H9 (cell line): ENCODE measurements around the gene FAM13A. TPM values are rescaled to one million over a fixed set of nuclear protein-coding genes. Genes with fewer than 3 reads are reported as not detected.

Experiments used
- DNase-seq: peaks from one replicate; pipeline ENCODE4 v3.0.0-alpha.2; 2017
- H2AFZ ChIP-seq: one replicate; pipeline ENCODE4 v1.6.1; 2013; ENCODE audit warnings: mild to moderate bottlenecking, low read length, control low read depth, moderate library complexity
- H2AK5ac ChIP-seq: 2 replicates; pipeline ENCODE4 v1.6.1; 2013; ENCODE audit warnings: low read length, control low read depth, mixed read lengths; ENCODE audit not compliant: insufficient read length
- H2BK120ac ChIP-seq: one replicate; pipeline ENCODE4 v1.6.1; 2013; ENCODE audit warnings: low read depth, mild to moderate bottlenecking, low read length, control low read depth, inconsistent platforms; ENCODE audit not compliant: poor library complexity, severe bottlenecking
- H2BK12ac ChIP-seq: 2 replicates; pipeline ENCODE4 v1.6.1; 2013; ENCODE audit warnings: low read length, control low read depth, mixed read lengths, low read depth; ENCODE audit not compliant: insufficient read length
- H2BK15ac ChIP-seq: 2 replicates; pipeline ENCODE4 v1.6.1; 2013; ENCODE audit warnings: low read depth, low read length, control low read depth
- H2BK20ac ChIP-seq: one replicate; pipeline ENCODE4 v1.6.1; 2013; ENCODE audit warnings: low read depth, mild to moderate bottlenecking, low read length, control low read depth, inconsistent platforms; ENCODE audit not compliant: poor library complexity, severe bottlenecking
- H2BK5ac ChIP-seq: 2 replicates; pipeline ENCODE4 v1.6.1; 2013; ENCODE audit warnings: low read length, control low read depth, mixed read lengths; ENCODE audit not compliant: insufficient read length
- H3K14ac ChIP-seq: 2 replicates; pipeline ENCODE4 v1.6.1; 2013; ENCODE audit warnings: low read length, control low read depth; ENCODE audit not compliant: insufficient read depth
- H3K18ac ChIP-seq: 2 replicates; pipeline ENCODE4 v1.6.1; 2013; ENCODE audit warnings: low read depth, mild to moderate bottlenecking, mixed read lengths, low read length, control low read depth; ENCODE audit not compliant: insufficient read length
- H3K23ac ChIP-seq: 2 replicates; pipeline ENCODE4 v1.6.1; 2013; ENCODE audit warnings: low read length, control low read depth, mixed read lengths, low read depth; ENCODE audit not compliant: insufficient read length
- H3K23me2 ChIP-seq: 2 replicates; pipeline ENCODE4 v1.6.1; 2013; ENCODE audit warnings: low read depth, mild to moderate bottlenecking, mixed read lengths, low read length, control low read depth; ENCODE audit not compliant: insufficient read length, poor library complexity, severe bottlenecking
- H3K27ac ChIP-seq: 2 replicates; pipeline ENCODE4 v1.5.1; 2013; ENCODE audit warnings: low read length, control low read depth, mixed read lengths, low read depth; ENCODE audit not compliant: insufficient read length
- H3K27me3 ChIP-seq: 2 replicates; pipeline ENCODE4 v1.6.1; 2013; ENCODE audit warnings: low read length, control low read depth, inconsistent platforms; ENCODE audit not compliant: insufficient read depth
- H3K4ac ChIP-seq: 2 replicates; pipeline ENCODE4 v1.6.1; 2013; ENCODE audit warnings: low read depth, mild to moderate bottlenecking, control low read depth, inconsistent platforms, low read length, moderate library complexity
- H3K4me1 ChIP-seq: 2 replicates; pipeline ENCODE4 v1.6.1; 2013; ENCODE audit warnings: low read length, control low read depth, inconsistent platforms; ENCODE audit not compliant: insufficient read depth
- H3K4me2 ChIP-seq: 2 replicates; pipeline ENCODE4 v1.6.1; 2013; ENCODE audit warnings: low read length, control low read depth, mixed read lengths; ENCODE audit not compliant: insufficient read length, insufficient read depth
- H3K56ac ChIP-seq: 2 replicates; pipeline ENCODE4 v1.6.1; 2013; ENCODE audit warnings: low read depth, mild to moderate bottlenecking, mixed read lengths, low read length, control low read depth; ENCODE audit not compliant: insufficient read length
- H3K79me1 ChIP-seq: 2 replicates; pipeline ENCODE4 v1.6.1; 2013; ENCODE audit warnings: low read depth, mild to moderate bottlenecking, moderate library complexity, low read length, control low read depth, inconsistent platforms; ENCODE audit not compliant: insufficient read depth, poor library complexity, severe bottlenecking
- H3K79me2 ChIP-seq: 2 replicates; pipeline ENCODE4 v1.6.1; 2013; ENCODE audit warnings: low read length, control low read depth, inconsistent platforms; ENCODE audit not compliant: insufficient read depth
- H3K9ac ChIP-seq: 2 replicates; pipeline ENCODE4 v1.6.1; 2013; ENCODE audit warnings: low read length, control low read depth, mixed read lengths; ENCODE audit not compliant: insufficient read length; ENCODE audit errors: extremely low read depth
- H3K9me3 ChIP-seq: one replicate; pipeline ENCODE4 v1.6.1; 2013; ENCODE audit warnings: low read depth, low read length, inconsistent platforms; ENCODE audit not compliant: control insufficient read depth
- H3T11ph ChIP-seq: one replicate; pipeline ENCODE4 v1.6.1; 2013; ENCODE audit warnings: mild to moderate bottlenecking, low read length, control low read depth, inconsistent platforms
- H4K20me1 ChIP-seq: one replicate; pipeline ENCODE4 v1.6.1; 2013; ENCODE audit not compliant: control insufficient read depth, insufficient read length, insufficient read depth
- H4K5ac ChIP-seq: 2 replicates; pipeline ENCODE4 v1.6.1; 2013; ENCODE audit warnings: low read depth, mild to moderate bottlenecking, mixed read lengths, low read length, control low read depth; ENCODE audit not compliant: insufficient read length
- H4K8ac ChIP-seq: replicated peaks from 2 replicates; pipeline ENCODE4 v1.6.1; 2013; ENCODE audit warnings: low read length, control low read depth, mixed read lengths, low read depth; ENCODE audit not compliant: insufficient read length
- H4K91ac ChIP-seq: 2 replicates; pipeline ENCODE4 v1.6.1; 2013; ENCODE audit warnings: low read depth, mild to moderate bottlenecking, moderate library complexity, mixed read lengths, low read length, control low read depth; ENCODE audit not compliant: insufficient read length
- H3K27ac Mint-ChIP-seq, 3 experiments: 2 replicates in 2 of 3; 3 replicates in 1 of 3; pipeline ENCODE4 v1.8.0; 2020 to 2021; ENCODE audit warnings: mixed read lengths in 3 of 3, mild to moderate bottlenecking in 1 of 3, moderate library complexity in 1 of 3
- H3K27me3 Mint-ChIP-seq: 2 replicates; pipeline ENCODE4 v1.8.0; 2021; ENCODE audit warnings: low read depth, mild to moderate bottlenecking, moderate library complexity, mixed read lengths
- H3K36me3 Mint-ChIP-seq, 3 experiments: 2 replicates in 2 of 3; 3 replicates in 1 of 3; pipeline ENCODE4 v1.8.0; 2020 to 2021; ENCODE audit warnings: low read depth in 3 of 3, mixed read lengths in 3 of 3; ENCODE audit not compliant: insufficient read depth in 1 of 3
- H3K4me1 Mint-ChIP-seq, 2 experiments: 2 replicates each; pipeline ENCODE4 v1.8.0; 2020; ENCODE audit warnings: mixed read lengths in 2 of 2
- H3K4me3 Mint-ChIP-seq, 2 experiments: 2 replicates in 1 of 2; 3 replicates in 1 of 2; pipeline ENCODE4 v1.8.0; 2020 to 2021; ENCODE audit warnings: mild to moderate bottlenecking in 2 of 2, mixed read lengths in 2 of 2, moderate library complexity in 1 of 2
- H3K9me3 Mint-ChIP-seq, 2 experiments: 2 replicates in 1 of 2; 3 replicates in 1 of 2; pipeline ENCODE4 v1.8.0; 2020; ENCODE audit warnings: mild to moderate bottlenecking in 2 of 2, mixed read lengths in 2 of 2, moderate library complexity in 1 of 2
- WGBS: extraction: QIAGEN DNeasy Blood & Tissue Kit; methylation state at CpG from one replicate; pipeline ENCODE4 v1.1.7; 2013; ENCODE audit warnings: missing lambda C conversion rate, low lambda C conversion rate, mixed read lengths; ENCODE audit not compliant: insufficient read length; ENCODE audit errors: extremely low coverage; 5-methylcytosine and 5-hydroxymethylcytosine counted together
- total RNA-seq: library from RNA; stranded (reverse); gene quantifications from 2 replicates; pipeline ENCODE4 v1.2.1, GENCODE V29; 2021
- TF ChIP-seq, protein P1 (sequence below): fragments of 200-600 bp; sonication (generic); conservative IDR thresholded peaks from 3 replicates; pipeline ENCODE4 v1.8.0; 2021; ENCODE audit warnings: antibody characterized with exemption, mild to moderate bottlenecking

The FAM13A gene
- total RNA-seq, 1 experiment from 2014 or later = 12.7 TPM

GRCh38 chr4:88892646-88893045, 164.3 kb downstream of the FAM13A start:
- Histone ChIP-seq H3K23me2 (no peaks in the 10 kb centered on the region), H3K27me3 (no peaks in the 10 kb centered on the region), H2BK15ac (no peak overlapping the region), H2BK12ac (no peak overlapping the region), H3K4me1 (no peaks in the 10 kb centered on the region), H2BK5ac (no peak overlapping the region), H2BK120ac (no peak overlapping the region), H3K14ac (no peak overlapping the region), H3K18ac (no peak overlapping the region), H3K79me2 (no peaks in the 10 kb centered on the region), H2AFZ (no peak overlapping the region), H3K79me1 (no peaks in the 10 kb centered on the region), H4K20me1 (no peaks in the 10 kb centered on the region), H3K56ac (no peak overlapping the region), H3K9ac (no peak overlapping the region), H3K23ac (no peak overlapping the region), H4K8ac (no peak overlapping the region), H3K4ac (no peak overlapping the region), H4K91ac (no peak overlapping the region), H3T11ph (no peak overlapping the region), H2BK20ac (no peak overlapping the region), H3K9me3 (no peaks in the 10 kb centered on the region), H3K27ac (no peak overlapping the region), H4K5ac (no peak overlapping the region), H2AK5ac (no peak overlapping the region), H3K4me2 (no peak overlapping the region)
- H3K4me3 Mint-ChIP-seq = no peak overlapping the region
- TF ChIP-seq, protein P1, sequence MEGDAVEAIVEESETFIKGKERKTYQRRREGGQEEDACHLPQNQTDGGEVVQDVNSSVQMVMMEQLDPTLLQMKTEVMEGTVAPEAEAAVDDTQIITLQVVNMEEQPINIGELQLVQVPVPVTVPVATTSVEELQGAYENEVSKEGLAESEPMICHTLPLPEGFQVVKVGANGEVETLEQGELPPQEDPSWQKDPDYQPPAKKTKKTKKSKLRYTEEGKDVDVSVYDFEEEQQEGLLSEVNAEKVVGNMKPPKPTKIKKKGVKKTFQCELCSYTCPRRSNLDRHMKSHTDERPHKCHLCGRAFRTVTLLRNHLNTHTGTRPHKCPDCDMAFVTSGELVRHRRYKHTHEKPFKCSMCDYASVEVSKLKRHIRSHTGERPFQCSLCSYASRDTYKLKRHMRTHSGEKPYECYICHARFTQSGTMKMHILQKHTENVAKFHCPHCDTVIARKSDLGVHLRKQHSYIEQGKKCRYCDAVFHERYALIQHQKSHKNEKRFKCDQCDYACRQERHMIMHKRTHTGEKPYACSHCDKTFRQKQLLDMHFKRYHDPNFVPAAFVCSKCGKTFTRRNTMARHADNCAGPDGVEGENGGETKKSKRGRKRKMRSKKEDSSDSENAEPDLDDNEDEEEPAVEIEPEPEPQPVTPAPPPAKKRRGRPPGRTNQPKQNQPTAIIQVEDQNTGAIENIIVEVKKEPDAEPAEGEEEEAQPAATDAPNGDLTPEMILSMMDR = no peak
- H3K9me3 Mint-ChIP-seq = no peaks in the 10 kb centered on the region
- H3K27me3 Mint-ChIP-seq = no peaks in the 10 kb centered on the region
- no peaks in the 10 kb centered on the region for H3K4me1 Mint-ChIP-seq
- DNase-seq = no peak
- WGBS = no CpG with 5 or more reads among the region's 1 CpG
- H3K36me3 Mint-ChIP-seq = no peaks in the 10 kb centered on the region; a peak in 1 of 7 replicates
- H3K27ac Mint-ChIP-seq = no peak overlapping the region
